HG02852 (cell line): Measurements from ENCODE around the gene SIVA1.

Experiments used
- ATAC-seq: cut with Tn5 transposase; IDR thresholded peaks from one replicate; pipeline ENCODE4 v1.9.1; 2021; ENCODE audit warnings: mild to moderate bottlenecking, moderate library complexity; ENCODE audit not compliant: unreplicated experiment

SIVA1 gene

DNA sequence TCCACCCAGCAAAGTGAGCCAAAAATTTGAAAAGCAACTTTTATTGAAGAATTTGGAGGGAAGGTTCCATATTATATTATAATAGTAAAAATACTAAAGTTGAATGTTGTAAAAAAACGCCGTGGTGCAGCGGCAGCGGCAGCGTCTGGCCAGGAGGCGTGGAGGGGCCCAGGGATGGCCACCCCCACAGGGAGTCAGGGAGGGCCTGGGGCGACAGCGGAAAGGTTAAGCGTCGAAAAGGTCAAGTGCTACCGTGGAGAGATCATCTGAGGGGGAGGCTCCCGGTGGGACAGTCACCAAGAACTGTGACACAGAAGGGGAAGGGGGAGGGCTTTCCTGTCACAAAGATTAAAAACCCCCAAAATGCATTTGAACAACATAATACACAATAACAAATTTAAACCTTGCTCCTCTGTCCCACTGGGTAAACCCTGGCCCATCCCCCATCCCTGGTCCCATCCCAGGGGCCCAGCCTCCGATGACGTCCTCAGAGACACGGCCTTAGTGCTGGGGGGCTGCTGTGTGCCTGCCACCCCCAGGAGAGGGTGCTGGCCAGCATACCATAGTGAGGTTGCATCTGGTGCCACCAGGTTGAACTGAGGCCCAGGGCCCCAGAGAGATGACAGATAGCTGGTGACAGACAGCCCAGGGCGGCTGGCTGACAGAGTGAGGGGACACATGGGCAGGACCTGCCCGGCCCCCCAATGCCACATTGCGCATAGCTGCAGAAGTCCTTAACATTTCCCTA lies 16.6 kb downstream of the SIVA1 start:
- no peak for ATAC-seq

DNA sequence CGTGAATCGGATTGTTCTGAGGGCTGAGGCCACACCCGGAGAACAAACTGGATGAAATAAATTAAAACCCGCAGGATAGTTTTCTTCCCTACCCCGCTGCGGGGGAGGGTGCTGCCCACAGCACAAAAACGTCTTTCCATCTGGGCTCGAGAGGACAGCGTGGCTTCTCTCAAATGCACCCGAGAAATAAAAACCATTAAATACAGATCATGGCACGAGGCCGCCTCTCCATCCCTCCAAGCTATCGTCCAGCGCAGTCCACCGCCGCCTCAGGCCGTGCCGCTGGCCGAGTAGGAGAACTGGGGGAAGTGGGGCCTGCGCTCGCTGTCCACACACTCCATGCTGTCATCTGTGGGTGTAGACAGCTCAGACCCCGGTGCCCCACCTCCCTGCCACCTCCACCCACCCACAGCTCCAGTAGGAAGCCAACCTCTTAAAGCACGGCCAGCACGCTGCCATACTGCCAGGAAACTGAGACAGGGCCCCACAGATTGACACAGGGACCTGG lies 17.2 kb downstream of the SIVA1 start:
- no peak for ATAC-seq

DNA sequence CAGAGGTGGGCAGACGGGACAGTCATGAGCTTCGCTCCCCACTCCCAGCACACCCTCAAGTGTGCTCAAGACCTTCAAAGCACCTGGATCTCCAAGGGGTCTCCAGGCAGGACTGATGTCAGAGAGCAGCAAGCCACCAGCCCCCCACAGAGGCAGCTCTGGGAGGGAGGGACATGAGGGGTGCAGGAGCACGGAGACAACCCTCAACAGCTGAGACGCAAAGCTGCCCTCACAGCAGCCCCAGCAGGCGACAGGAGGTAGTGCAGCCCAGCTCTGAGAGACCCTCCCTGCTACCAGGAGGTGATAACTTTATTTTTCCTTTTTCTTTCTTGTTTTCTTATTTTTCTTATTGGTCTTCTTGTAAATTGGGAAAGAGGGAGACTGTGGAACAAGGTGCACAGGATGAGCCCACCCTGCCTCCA lies 17.9 kb downstream of the SIVA1 start:
- ATAC-seq: no peak

DNA sequence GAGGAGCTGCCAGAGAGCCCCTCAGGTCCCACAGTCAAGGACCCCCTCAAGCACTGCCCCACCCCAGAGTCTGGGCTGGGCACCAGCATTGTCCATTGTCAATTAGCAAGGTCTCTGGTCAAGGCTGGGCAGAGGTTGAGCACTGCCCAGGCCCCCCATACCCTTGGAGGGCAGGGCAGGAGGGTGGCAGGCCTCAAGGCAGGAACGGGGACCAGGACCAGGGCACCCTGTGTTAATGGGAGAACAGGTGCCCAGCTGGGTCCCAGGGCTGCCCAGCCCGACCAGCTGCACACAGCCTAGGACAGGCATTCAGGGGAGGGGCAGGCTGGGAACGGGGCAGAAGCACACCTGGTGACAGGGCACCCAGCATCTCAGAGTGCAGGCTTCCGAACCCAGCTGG lies 18.4 kb downstream of the SIVA1 start:
- no peak for ATAC-seq

DNA sequence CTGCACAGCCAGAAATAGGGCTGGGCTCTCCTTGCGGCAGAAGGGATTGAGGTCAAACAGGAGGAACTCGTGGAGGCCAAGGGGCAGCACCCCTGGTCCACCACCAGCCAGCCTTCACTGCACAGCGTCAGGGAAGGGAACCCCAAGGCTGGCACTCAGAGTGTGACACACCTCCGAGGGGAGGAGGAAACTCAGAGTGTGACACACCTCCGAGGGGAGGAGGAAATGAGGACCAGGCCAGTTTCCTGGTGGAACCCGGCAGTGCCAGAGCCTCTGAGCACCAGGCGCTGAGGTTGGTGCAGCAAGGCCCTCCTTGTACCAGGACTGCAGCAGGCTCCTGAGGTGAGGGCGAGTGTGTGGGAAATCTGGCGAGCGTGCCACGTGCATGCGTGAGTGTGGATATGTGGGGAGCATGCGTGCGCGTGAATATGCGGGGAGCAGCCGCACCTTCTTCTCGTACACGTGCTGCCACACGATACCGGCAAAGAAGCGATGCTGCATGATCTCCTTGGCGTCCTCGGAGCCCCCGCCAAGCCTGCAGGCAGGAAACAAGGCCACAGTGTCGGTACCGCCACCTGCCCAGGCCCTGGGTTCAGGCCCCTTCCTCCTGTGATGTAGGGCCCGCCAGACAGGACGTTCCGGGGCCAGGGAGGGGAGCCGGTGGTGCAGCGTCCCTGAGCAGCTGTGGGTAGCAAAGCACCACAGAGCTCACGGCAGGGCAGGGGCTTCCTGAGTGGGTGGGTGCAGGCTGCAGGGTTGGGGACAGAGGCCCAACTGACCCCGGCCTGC lies 19.2 kb downstream of the SIVA1 start:
- no peak for ATAC-seq

DNA sequence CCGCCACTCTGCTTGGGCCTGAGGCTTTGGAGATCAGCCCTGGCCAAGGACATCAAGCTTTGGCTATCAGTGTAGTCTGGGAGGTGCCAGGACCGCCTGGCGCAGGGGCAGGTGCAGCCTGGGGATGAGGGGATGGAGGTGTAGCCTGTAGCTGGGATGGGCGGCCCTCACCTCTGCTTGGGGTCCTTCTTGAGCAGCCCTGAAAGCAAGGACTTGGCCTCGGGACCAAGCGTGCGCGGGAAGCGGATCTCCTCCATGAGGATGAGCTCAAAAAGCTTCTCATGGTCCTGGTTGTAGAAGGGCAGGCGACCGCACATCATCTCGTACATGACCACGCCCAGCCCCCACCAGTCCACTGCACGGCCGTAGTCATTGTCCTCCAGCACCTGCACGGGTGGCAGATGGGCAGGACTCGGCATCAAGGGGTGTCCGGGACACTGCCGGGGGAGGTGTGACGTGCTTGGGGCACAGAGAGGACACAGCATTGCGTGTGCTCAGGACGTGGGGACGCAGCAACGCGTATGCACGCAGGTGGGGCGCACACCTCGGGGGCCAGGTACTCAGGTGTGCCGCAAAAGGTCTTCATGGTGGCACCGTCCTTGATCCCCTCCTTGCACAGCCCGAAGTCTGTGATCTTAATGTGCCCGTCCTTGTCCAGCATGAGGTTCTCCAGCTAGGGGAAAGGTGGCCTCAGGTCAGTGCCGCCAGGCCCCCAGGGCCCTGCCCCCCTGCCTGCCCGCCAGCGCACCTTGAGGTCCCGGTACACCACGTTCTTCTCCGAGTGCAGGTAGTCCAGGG lies 20.0 kb downstream of the SIVA1 start:
- no peak for ATAC-seq

DNA sequence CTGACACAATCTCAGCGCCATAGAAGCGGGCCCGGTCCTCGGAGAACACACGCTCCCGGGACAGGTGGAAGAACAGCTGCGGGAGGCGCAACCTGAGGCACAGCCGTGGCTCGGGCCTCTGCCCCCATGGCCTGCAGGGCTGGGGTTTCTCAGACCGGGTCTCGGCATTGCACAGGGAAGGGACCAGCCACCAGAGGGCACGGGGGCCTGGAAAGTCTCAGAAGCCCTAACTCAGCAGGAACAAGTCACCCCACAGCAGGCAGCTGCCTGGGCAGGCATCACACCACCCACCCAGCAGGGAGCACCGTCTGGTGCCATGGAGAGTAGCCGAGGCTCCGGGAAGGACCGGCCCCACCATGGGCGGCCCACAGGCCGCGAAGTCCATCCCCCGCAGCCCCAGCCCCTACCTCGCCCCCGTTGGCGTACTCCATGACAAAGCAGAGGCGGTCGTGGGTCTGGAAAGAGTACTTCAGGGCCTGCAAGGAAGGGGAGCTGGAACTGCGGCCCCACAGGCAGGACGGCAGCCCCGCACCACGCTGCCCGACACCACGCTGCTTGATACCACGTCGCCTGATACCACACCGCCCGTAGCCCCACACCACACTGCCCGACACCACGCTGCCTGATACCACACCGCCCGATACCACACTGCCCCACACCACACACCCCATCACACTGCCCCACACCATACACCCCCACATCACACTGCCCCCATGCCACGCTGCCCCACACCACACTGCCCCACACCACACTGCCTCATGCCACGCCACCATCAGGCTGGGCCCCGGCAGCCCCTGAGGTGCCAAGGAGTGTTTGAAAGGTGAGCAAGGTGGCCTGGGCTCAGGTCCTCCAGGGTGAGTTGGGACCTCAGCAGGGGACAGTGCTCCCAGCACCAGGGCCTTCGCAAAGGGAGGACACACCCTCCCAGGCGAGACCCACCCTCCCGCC lies 20.8 kb downstream of the SIVA1 start:
- ATAC-seq: no peak

DNA sequence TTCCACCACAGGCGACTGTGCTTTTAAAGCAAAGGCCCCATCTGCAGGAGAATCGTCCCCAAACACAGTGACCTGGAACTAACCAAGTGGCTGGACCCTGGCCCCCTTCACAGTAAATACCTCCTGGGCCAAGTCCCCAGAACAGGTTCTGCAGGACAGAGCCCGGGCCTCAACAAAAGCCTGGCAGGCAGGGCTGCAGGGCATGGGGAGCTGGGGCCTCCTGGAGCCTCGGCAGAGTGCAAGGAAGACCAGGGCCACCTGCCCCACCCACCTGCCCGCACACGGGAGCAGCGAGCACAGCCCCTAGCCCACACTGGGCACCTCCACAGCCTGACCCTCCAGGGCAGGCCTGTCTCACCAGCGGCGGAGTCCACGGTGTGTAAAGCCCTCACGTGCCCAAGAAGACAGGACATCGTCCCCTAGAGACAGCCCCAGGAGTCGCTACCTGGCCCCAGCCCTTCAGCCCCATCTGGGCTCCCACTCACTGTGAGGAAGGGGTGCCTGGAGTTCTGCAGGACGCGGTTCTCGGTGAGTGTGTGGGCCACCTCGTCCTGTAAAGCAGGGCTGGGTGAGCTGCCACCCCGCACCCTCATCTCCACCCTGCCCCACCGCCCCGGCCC lies 21.6 kb downstream of the SIVA1 start:
- ATAC-seq: no peak

DNA sequence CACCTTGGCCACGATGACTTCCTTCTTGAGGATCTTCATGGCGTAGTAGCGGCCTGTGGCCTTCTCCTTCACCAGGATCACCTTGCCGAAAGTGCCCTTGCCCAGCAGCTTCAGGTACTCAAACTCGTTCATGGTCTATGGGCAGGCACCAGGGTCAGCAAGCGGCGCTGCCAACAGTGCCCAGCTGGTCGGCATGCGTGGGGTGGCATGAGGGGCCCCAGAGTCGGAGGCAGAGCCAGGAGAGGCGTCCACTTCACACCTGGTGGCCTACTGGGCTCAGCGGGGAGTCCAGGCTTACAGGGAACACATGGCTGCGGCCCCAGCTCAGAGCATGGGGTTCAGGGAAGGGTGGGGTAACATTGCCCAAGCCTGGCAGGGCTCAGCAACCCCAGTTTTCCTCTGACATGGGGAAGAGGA lies 22.1 kb downstream of the SIVA1 start:
- ATAC-seq: no peak

DNA sequence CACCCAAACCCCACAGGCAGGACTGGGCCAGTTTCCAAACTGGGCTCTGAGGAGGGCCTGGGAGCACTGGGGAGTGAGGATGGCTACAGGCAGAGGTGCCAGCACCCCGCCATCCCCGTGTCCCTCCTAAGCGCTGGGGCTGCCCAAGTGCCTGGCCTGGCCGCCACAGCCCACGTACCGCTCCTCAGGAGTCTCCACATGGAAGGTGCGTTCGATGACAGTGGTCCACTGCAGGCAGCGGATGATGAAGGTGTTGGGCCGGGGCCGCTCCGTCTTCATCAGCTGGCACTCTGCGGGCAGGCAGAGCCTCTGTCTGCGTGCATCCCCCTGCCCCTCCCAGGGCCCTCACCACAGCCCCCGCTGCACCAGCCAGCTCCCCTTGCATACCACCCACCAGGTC lies 23.5 kb downstream of the SIVA1 start:
- no peak for ATAC-seq

DNA sequence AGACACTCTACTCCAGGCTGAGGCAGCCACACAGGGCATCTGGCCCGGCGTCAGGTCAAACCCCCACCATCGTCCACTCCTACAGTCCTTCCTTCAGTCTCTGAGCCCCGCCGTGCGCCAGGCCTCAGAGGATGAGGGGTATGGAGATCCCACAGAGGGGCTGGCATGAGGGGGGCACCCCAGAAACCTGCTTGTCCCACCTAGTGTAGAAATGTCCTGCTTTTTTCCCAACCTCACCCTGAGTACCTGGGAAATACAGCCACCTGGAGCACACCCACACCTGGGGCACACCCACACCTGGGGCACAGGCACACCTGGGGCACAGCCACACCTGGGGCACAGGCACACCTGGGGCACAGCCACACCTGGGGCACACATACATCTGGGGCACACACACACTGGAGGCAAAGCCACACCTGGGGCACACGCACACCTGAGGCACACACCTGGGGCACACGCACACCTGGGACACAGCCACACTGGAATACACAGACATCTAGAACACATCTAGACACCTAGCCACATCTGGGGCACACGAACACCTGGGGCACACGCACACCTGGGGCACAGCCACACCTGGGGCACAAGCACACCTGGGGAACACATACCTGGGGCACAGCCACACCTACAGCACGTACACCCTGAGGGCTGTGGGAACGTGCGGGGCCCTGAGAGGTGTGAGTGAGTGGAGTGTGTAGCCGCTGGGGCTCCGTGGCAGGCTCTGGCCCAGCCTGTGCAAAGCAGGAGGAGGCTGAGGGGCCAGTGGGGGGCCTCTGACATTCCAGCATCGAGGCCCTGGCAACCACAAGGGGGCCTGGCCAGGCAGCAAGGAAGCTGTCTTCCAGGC lies 24.2 kb downstream of the SIVA1 start:
- ATAC-seq: no peak

DNA sequence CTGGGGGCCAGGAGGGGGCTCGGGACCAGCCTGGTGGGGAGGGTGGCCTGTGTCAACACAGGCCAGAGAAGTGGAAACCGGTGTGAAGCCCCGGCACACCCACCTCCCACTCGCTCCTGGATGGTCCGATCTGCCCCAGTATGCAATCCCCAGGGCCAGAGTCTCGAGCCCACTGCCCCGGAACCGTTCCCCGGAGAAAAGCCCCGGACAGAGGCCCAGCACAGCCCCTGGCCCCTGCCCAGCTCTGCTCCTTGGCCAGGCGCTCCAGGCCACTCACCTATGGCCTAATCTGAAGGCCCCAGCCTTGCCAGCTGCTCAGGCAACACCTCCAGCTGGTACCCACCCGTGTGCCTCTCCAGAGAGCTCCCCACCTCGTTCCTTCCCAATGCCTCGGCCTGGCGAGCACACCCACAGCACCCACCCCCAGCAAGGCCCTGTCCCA lies 24.9 kb downstream of the SIVA1 start:
- no peak for ATAC-seq

DNA sequence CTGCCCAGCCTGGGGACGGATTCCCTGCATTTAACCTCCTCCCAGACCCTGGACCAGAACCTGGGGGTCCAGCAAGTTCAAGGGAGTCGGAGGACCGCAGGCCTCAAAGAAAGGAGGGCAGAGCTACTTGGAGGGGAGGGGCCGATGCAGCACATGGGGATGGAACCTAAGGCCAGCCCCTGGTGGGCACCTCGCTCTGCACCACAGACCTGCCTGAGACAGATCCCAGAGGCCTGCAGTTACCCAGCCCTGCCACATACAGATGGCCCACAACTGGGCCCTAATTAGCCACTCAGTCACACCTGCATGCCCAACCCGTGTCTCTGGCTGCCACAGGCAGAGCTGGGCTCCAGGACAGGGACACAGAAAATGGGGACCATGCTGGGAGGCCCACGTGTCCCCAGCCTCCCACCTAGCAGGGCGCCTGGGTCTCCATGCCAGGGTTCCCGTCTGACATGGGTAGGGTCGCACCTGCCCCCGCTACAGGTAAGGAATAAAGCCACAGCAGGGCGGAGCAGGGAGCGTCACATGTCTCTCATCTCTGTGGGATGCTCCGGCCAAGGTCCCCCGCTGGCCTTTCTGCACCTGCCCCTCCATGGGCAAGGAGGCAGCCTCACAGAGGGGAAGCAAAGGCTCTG lies 25.9 kb downstream of the SIVA1 start:
- no peak for ATAC-seq

DNA sequence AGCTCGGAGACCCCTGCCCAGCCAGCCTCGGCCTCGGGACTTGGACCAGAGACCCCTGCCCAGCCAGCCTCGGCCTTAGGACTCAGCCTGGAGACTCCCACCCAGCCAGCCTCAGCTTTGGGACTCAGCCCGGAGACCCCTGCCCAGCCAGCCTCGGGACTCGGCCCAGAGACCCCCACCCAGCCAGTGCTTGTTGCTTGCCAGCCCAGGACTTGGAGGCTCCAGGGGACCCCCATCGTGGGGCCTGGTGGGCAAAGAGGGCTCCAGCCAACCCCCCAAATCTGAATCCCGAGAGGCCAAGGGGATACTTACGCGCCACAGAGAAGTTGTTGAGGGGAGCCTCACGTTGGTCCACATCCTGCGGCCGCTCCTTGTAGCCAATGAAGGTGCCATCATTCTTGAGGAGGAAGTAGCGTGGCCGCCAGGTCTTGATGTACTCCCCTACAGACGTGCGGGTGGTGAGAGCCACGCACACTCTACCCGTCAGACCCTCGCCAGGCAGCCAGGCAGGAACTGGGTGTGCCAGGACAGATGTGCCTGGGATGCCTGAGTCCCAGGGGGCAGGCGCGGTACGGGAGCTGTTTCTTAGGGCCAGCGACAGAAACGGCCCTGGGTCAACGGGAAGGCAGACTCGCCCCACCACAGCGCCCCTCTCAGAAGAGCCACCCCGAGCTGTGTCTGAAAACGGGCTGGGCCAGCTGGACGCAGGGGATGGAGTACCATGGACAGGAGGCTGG lies 27.0 kb downstream of the SIVA1 start:
- ATAC-seq: no peak

DNA sequence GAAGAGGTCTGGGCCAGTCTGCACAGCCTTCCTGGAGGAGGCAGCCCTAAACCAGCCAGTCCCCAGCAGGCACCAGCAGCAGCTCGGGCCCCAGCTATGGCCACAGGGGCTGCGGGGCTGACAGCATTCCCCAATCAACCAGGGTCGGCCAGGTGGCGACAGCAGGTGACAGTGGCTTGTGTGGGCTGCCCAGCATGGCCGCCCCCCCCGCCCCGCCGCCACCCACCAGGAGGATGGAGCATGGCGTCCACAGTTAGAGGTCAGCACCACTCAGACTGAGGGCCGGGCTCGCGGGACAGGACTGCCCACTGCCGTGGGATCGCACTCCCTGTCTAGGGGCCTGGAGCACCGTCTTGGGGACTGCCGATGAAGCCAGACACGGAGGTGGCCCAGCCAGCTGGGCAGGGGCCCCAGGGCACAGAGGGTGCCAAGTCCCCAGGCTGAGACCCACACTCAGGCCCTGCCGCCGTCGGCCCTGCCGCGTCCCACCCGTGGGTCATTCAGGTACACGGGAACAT lies 27.6 kb downstream of the SIVA1 start:
- no peak for ATAC-seq

DNA sequence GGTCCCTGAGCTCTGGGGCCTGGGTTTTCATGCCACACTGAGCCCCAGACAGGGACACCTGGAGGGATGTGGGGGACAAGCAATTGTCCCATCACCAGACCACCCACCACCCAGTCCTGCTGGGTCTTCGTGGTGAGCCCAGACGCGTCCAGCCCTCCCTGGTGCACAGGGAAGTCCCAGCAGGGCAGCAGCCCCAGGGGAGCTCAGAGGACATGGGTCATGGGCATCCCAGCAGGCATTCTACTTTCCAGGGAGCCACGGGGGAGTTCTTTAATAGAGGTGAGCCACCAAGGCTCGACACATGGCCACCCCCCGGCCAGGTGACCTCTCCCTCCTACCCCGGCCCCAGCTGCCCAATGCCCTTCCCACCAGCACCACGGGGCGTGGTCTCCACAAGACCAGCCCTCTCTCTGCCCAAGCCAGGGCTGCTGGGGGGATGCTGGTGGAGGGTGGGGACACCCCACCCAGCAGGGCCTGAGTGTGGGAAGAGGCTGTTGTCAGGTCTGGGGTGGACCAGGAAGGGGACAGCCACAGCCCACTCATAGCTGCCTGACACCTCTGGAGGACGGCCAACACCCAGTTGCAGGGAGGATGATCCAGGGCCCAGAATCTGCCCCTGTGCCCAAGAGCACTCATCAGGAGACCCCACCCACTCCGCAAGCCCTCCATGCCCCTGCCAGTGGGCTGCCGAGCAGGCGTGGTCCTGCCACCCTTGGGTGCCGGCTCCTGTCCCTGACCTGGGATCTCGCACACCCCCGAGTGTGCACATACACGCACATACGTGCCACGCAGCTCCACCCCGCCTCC lies 28.5 kb downstream of the SIVA1 start:
- ATAC-seq: no peak
